Activated T-cell treated with anti-CD3 and anti-CD28 coated beads for 48 hours (primary cell): ENCODE results near the gene KIRREL2.
"Not testable (repeated sequence)": the region's sequence is repeated elsewhere in the genome, so short reads cannot be mapped to it uniquely, and the experiment has no call there.

Source experiments
- DNase-seq: peaks from one replicate; pipeline ENCODE4 v3.0.0-alpha.2; 2020; ENCODE audit warnings: low read depth

KIRREL2 gene

DNA sequence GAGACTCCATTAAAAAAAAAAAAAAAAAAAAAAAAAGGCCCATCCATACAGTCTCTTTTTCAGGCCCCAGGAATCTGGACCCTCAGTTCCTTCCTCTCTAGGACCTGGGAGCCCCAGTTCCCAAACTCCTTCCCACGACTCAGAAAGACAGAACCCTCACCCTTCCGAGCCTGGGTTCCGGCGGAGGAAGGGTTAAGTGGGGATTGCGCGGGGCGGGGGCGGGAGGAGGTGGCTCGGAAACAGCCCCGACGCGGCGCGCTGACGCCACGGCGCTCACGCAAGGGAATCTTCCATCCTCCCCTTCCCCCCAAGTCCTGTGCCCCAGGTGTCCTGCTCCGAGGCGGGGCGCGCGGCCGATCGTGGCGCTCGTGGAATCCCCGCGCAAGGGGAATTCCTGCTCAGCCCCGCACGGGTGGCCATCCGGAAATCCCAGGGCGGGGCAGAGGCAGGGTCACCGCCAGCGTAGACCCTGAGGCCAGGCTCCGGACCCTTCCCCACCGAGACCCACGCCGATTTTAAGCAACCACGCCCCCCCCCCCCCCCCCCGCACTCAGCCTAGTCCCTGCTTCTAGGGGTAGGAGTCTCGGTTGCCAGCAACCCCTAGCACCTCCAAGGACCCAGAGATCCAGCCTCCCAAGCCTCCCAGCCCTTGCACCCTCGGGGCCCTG, 43.0 kb downstream of the KIRREL2 start:
- peak; percentile 86 for DNase-seq

DNA sequence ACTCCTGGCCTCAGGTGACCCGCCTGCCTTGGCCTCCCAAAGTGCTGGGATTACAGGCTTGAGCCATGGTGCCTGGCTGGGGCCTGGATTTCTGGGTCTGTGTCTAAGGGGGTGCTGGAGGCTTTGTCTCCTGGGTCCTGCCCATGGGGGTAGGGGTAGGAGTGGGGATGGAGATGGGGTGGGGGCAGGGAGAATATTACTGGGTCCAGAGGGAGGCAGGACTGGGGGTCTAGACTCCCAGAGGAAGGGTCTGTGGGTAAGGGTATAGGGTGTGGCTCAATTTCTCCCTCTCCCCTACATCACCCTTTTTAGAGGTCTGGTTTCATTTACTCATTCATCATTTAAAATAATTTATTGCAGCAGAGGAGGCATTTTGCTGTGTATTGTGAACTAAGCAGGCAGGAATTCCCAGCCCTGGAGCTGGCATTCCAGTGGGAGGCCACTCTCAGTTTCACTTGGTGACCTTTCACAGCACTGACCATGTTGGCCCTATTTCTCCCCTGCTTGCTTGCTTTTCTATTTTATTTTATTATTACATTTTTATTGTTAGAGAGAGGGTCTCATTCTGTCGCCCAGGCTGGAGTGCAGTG, 44.4 kb downstream of the KIRREL2 start:
- no peak for DNase-seq

- DNase-seq, result no peak
Observed at GRCh38 chr19:35901854-35902661, 45.3 kb downstream of the KIRREL2 start, which contains the start of gene HCST. Gene HCST, plus strand, starts transcription at chr19:35902529. Its CDS starts 65 bp downstream, at chr19:35902594.

DNA sequence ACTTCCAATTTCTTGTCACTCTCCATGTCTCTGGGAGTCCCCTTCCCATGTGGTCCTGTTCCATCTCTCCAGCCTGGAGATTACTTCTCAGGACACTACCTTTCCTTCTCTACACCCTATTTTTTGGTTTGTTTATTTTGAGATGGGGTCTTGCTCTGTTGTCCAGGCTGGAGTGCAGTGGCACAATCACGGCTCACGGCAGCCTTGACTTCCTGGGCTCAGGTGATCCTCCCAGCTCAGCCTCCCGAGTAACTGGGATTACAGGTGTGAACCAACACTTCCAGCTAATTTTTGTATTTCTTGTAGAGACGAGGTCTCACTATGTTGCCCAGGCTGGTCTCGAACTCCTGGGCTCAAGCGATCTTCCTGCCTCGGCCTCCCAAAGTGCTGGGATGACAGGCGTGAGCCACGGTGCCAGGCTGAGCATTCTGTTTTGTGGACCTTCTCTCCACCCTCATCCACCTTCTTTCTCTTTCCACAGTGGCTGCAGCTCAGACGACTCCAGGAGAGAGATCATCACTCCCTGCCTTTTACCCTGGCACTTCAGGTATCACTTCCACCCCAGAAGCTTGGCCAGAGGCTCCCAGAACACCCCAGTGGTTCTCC, 46.3 kb downstream of the KIRREL2 start:
- no peak for DNase-seq

GRCh38 chr19:35903550-35904179, 47.0 kb downstream of the KIRREL2 start:
- DNase-seq, result peak; percentile 78

- DNase-seq, result no peak
Observed at GRCh38 chr19:35904311-35905068, 47.8 kb downstream of the KIRREL2 start.

DNA sequence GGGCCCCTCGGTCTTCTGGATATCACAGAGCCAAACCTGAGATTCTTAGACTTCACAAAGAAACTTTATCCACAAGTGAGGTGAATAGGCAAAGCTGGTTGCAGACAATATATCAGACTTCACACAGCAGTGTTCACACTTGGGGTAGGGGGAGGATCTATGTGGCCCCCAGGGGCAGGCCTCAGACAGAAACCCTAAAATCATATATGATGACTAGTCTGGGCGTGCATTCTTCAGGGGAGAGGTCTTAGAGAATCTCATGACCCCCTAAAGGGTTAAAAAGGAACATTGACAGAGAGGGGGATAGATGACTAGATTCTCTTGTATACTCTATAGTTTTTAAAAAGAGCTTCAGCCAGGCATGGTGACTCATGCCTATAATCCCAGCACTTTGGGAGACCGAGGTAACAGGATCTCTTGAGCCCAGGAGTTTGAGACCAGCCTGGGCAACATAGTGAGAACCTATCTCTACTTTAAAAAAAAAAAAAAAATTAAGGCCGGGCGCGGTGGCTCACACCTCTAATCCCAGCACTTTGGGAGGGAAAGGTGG, 48.5 kb downstream of the KIRREL2 start:
- no peak for DNase-seq

- DNase-seq, result no peak
Observed at GRCh38 chr19:35907377-35907745, 50.6 kb downstream of the KIRREL2 start.

GRCh38 chr19:35908010-35908441, 51.3 kb downstream of the KIRREL2 start, which contains the start of gene TYROBP:
Gene TYROBP, minus strand, starts transcription at chr19:35908295. Its CDS starts 67 bp downstream, at chr19:35908228.
- DNase-seq, result no peak

- no peak for DNase-seq
Observed at GRCh38 chr19:35908973-35909683, 52.4 kb downstream of the KIRREL2 start.

GRCh38 chr19:35909684-35910035, 52.9 kb downstream of the KIRREL2 start:
- no peak for DNase-seq

- not testable (repeated sequence) for DNase-seq
Observed at GRCh38 chr19:35910355-35910754, 53.6 kb downstream of the KIRREL2 start.

- DNase-seq, result no peak
Observed at GRCh38 chr19:35911173-35911572, 54.5 kb downstream of the KIRREL2 start.

DNA sequence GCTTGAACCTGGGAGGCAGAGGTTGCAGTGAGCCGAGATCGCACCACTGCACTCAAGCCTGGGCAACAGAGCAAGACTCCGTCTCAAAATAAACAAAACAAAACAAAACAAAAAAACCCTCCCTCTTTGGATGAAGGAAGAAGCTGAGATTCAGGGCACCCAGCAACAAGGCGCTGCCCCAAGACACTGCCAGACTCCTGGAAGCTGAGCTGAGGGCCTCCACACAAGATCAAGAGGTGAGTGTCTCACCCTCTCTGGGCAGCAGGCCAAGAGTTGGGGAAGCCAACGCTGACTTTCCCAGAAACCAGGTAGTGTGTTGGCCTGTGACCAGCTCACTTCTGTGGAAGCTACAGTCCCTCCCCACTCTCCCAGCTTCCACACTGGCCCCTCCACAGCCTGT, 55.1 kb downstream of the KIRREL2 start:
- no peak for DNase-seq

- no peak for DNase-seq
Observed at GRCh38 chr19:35913589-35913988, 56.9 kb downstream of the KIRREL2 start.

DNA sequence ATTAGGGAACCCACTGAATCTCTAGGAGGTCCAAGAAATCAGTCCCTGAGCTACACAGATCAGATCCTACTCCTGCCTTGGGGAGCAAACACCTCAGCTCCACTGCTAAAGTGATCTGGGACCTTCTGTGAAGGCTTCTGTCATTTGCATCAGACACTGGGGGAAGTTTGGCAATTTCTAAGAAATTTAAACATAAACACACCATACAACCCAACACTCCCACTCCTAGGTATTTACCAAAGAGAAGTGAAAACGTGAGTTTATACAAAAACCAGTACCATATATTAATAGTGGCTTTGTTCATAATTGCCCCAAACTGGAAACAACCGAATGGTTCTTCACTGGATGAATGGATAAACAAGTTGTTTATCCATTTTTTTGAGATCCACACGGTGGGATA, 58.7 kb downstream of the KIRREL2 start:
- no peak for DNase-seq
